A549 (cell line): Measurements from ENCODE around the gene N4BP3. TPM values are rescaled to one million over a fixed set of nuclear protein-coding genes. Genes with fewer than 3 reads are reported as not detected.

Experiments used
- ATAC-seq, 2 experiments: fragments of 200-7000 bp in 1 of 2; fragments of >200 bp in 1 of 2; cut with Nextera tagmentation in 1 of 2; cut with Tn5 transposase in 1 of 2; 3 replicates each; pipeline versions ENCODE4 v1.8.0 to v1.9.1; 2018 to 2020; ENCODE audit warnings: mild to moderate bottlenecking in 1 of 2, moderate library complexity in 1 of 2
- CTCF ChIA-PET: fragments of 300-600 bp; sonication (Branson Sonifier 250); formaldehyde crosslinking; extraction: SDS; loops from one replicate; lab custom pipeline; 2021; ENCODE audit warnings: antibody characterized with exemption, inconsistent platforms; lab: Yijun Ruan, JAX
- POLR2A ChIA-PET: fragments of 350-600 bp; formaldehyde crosslinking; extraction: SDS; loops from one replicate; lab custom pipeline; 2021; ENCODE audit warnings: antibody characterized with exemption, inconsistent platforms; lab: Yijun Ruan, JAX
- DNase-seq, 2 experiments: peaks; one replicate each; pipeline versions ENCODE4 v3.0.0 to v3.0.0-alpha.2; 2011 to 2016; ENCODE audit warnings: low read depth in 1 of 2, low spot score in 1 of 2
- FAIRE-seq: peaks from 2 replicates; lab custom pipeline; 2011; peaks lifted over from hg19 to GRCh38; lab: Jason Lieb, UNC
- H3K27ac ChIP-seq, 2 experiments: fragments of >200 bp; sonication (Bioruptor Twin); formaldehyde crosslinking; 3 replicates each; pipeline ENCODE4 v1.5.1; 2016 to 2017
- H3K4me1 ChIP-seq: fragments of >200 bp; sonication (Bioruptor Twin); formaldehyde crosslinking; 3 replicates; pipeline ENCODE4 v1.6.1; 2016
- H3K4me2 ChIP-seq: fragments of >200 bp; sonication (Bioruptor Twin); formaldehyde crosslinking; 3 replicates; pipeline ENCODE4 v1.6.1; 2016
- H3K4me3 ChIP-seq: fragments of >200 bp; sonication (Bioruptor Twin); formaldehyde crosslinking; 3 replicates; pipeline ENCODE4 v1.5.1; 2016
- H3K9me3 ChIP-seq: fragments of >200 bp; sonication (Bioruptor Twin); formaldehyde crosslinking; 3 replicates; pipeline ENCODE4 v1.6.1; 2016
- BCL3 ChIP-seq: fragments of >200 bp; sonication (Bioruptor Twin); formaldehyde crosslinking; IDR thresholded peaks from 3 replicates; pipeline ENCODE4 v1.6.1; 2016
- BHLHE40 ChIP-seq: IDR thresholded peaks from 2 replicates; pipeline ENCODE4 v1.6.1; 2012; ENCODE audit warnings: low read depth, low read length, inconsistent platforms
- E2F6 ChIP-seq: IDR thresholded peaks from 2 replicates; pipeline ENCODE4 v1.6.1; 2012; ENCODE audit warnings: low read depth, borderline replicate concordance
- ELK1 ChIP-seq: fragments of 150-350 bp; IDR thresholded peaks from 2 replicates; pipeline ENCODE4 v1.6.1; 2014; ENCODE audit warnings: low read depth, mild to moderate bottlenecking, low read length
- FOSL2 ChIP-seq, 2 experiments: fragments of 450-650 bp in 1 of 2; fragments of >200 bp in 1 of 2; sonication (Bioruptor Twin) in 1 of 2; formaldehyde crosslinking; IDR thresholded peaks; 2 replicates each; pipeline versions ENCODE4 v1.5.0 to v1.6.1; 2016 to 2020; ENCODE audit warnings: mild to moderate bottlenecking in 1 of 2, moderate library complexity in 1 of 2
- HES2 ChIP-seq: fragments of >200 bp; sonication (Bioruptor Twin); formaldehyde crosslinking; IDR thresholded peaks from 2 replicates; pipeline ENCODE4 v1.6.1; 2016
- HOXB13 ChIP-seq: fragments of 250-450 bp; sonication (Bioruptor Pico); IDR thresholded peaks from 2 replicates; pipeline ENCODE4 v1.5.0; 2020; ENCODE audit warnings: low read depth, mild to moderate bottlenecking, moderate library complexity
- HOXB5 ChIP-seq: fragments of 250-450 bp; sonication (Bioruptor Pico); IDR thresholded peaks from 2 replicates; pipeline ENCODE4 v1.5.0; 2020; ENCODE audit warnings: mild to moderate bottlenecking, moderate library complexity
- JUNB ChIP-seq: fragments of >200 bp; sonication (Bioruptor Twin); formaldehyde crosslinking; IDR thresholded peaks from 2 replicates; pipeline ENCODE4 v1.6.1; 2016
- MYC ChIP-seq: IDR thresholded peaks from 2 replicates; pipeline ENCODE4 v1.6.1; 2012; ENCODE audit warnings: mild to moderate bottlenecking, inconsistent platforms, low read length, improper control_type of control experiment, borderline replicate concordance
- NFE2L2 ChIP-seq: fragments of 150-350 bp; conservative IDR thresholded peaks from 2 replicates; pipeline ENCODE4 v1.6.1; 2014; ENCODE audit warnings: low read length
- NR3C1 ChIP-seq: fragments of >200 bp; sonication (Bioruptor Twin); formaldehyde crosslinking; IDR thresholded peaks from 3 replicates; pipeline ENCODE4 v1.6.1; 2017
- POLR2A ChIP-seq: IDR thresholded peaks from 2 replicates; pipeline ENCODE4 v1.6.1; 2012; ENCODE audit warnings: mild to moderate bottlenecking, low read length
- POLR2AphosphoS2 ChIP-seq: conservative IDR thresholded peaks from 2 replicates; pipeline ENCODE4 v1.6.1; 2012; ENCODE audit warnings: low read length, improper control_type of control experiment, inconsistent platforms
- RARB ChIP-seq: fragments of 250-450 bp; sonication (Bioruptor Pico); IDR thresholded peaks from 2 replicates; pipeline ENCODE4 v1.8.0; 2021; ENCODE audit warnings: mild to moderate bottlenecking, moderate library complexity
- REST ChIP-seq: fragments of 200-600 bp; sonication (generic); IDR thresholded peaks from 2 replicates; pipeline ENCODE4 v1.6.1; 2016; ENCODE audit warnings: antibody characterized with exemption, mild to moderate bottlenecking, moderate library complexity
- RNF2 ChIP-seq: fragments of 200-600 bp; sonication (generic); IDR thresholded peaks from 2 replicates; pipeline ENCODE4 v1.6.1; 2016; ENCODE audit warnings: low read depth, mild to moderate bottlenecking, antibody characterized with exemption, moderate library complexity, borderline replicate concordance
- SREBF2 ChIP-seq: fragments of 450-650 bp; IDR thresholded peaks from 2 replicates; pipeline ENCODE4 v1.6.1; 2014; ENCODE audit warnings: mild to moderate bottlenecking, moderate library complexity
- ZFP36 ChIP-seq: fragments of 450-650 bp; IDR thresholded peaks from 2 replicates; pipeline ENCODE4 v1.6.1; 2014; ENCODE audit warnings: borderline replicate concordance; ENCODE audit not compliant: partially characterized antibody
- ZSCAN20 ChIP-seq: fragments of 250-450 bp; sonication (Bioruptor Pico); IDR thresholded peaks from 2 replicates; pipeline ENCODE4 v1.8.0; 2022; ENCODE audit warnings: mild to moderate bottlenecking, moderate library complexity
- WGBS: methylation state at CpG from one replicate; pipeline ENCODE4 v1.1.6; 2017; ENCODE audit errors: missing lambda C conversion rate; 5-methylcytosine and 5-hydroxymethylcytosine counted together
- polyA plus RNA-seq, 4 experiments: library from polyadenylated mRNA; depleted of rRNA in 3 of 4; stranded (reverse); fragments of >200 nt; fragmentation: RNase III in 1 of 4; extraction: RNeasy Plus Mini Kit Qiagen cat#74134 plus additional on column Dnase treatment in 1 of 4; gene quantifications; 2 replicates in 3 of 4; 3 replicates in 1 of 4; pipeline ENCODE4 v1.2.3, GENCODE V29; 2011 to 2017

N4BP3 gene
- polyA plus RNA-seq, 2 of the 4 experiments (the other 2 are of a cell fraction), result 0.12 to 0.15 TPM

- TF ChIP-seq REST, result no peak
- TF ChIP-seq SREBF2, result no peak
- TF ChIP-seq RARB (CRISPR knock-in tag), result no peak
- no peak for TF ChIP-seq NFE2L2
- no peak for TF ChIP-seq MYC
Observed at GRCh38 chr5:178094345-178094744, 19.0 kb upstream of the N4BP3 start (continued).

- 84% methylated on average over 7 of the region's 7 CpGs for WGBS
- no peak for DNase-seq
- no peak for TF ChIP-seq HES2
- no peak for TF ChIP-seq ZFP36
- no peak for TF ChIP-seq HOXB13 (CRISPR knock-in tag)
- no peak for TF ChIP-seq BHLHE40
- TF ChIP-seq BCL3, result no peak
- TF ChIP-seq FOSL2 (IDR thresholded peaks at IDR 0.05), result no peak
- no peak for TF ChIP-seq FOSL2 (CRISPR knock-in tag; IDR thresholded peaks at IDR 0.05)
- Histone ChIP-seq H3K4me3 (no peak overlapping the region), H3K4me2 (no peak overlapping the region), H3K4me1 (no peaks in the 10 kb centered on the region), H3K27ac (no peak overlapping the region), H3K9me3 (0 out of 3 replicates have a peak, but pooled peaks cover 3% of the 10 kb centered on the region)
- POLR2A ChIA-PET, result no interaction called here
- FAIRE-seq, result no peak
- ATAC-seq, result no peak
- CTCF ChIA-PET, result interaction anchor here (1.8 to 2.6 kb wide), 2 partner anchors 22 kb away, joined by 5 to 11 read pairs; no protein-coding TSS in a partner anchor
Observed at GRCh38 chr5:178098685-178099084, 14.6 kb upstream of the N4BP3 start.

- TF ChIP-seq JUNB (no peak), BHLHE40 (no peak), HOXB5 (no peak), NFE2L2 (no peak), RNF2 (no peak)
- TF ChIP-seq, all 56 proteins: peak for 0
- WGBS, result 88% methylated on average over 9 of the region's 12 CpGs
- DNase-seq (no peak), FAIRE-seq (no peak), ATAC-seq (no peak)
- Histone ChIP-seq H3K4me1 (no peaks in the 10 kb centered on the region), H3K27ac (no peak overlapping the region), H3K4me3 (no peak overlapping the region), H3K4me2 (no peak overlapping the region), H3K9me3 (no peaks in the 10 kb centered on the region)
- CTCF ChIA-PET, result interaction anchor here (0.6 to 5.6 kb wide), 3 partner anchors 14 to 28 kb away, joined by 3 to 25 read pairs (median 6); no protein-coding TSS in a partner anchor
- POLR2A ChIA-PET, result no interaction called here
Observed at GRCh38 chr5:178103612-178104011, 9.7 kb upstream of the N4BP3 start.

GRCh38 chr5:178104492-178104891 is 8.8 kb upstream of the N4BP3 start:
- ChIA-PET CTCF (interaction anchor here (2.4 to 5.6 kb wide), 2 partner anchors 16 to 29 kb away, joined by 6 to 25 read pairs; no protein-coding TSS in a partner anchor), POLR2A (no interaction called here)
- FAIRE-seq, result no peak
- 59% methylated on average over 4 of the region's 5 CpGs for WGBS
- Histone ChIP-seq H3K4me2 (no peak overlapping the region), H3K4me3 (no peak overlapping the region), H3K27ac (no peak overlapping the region), H3K9me3 (no peaks in the 10 kb centered on the region), H3K4me1 (0 out of 3 replicates have a peak, but pooled peaks cover 3% of the 10 kb centered on the region)
- ATAC-seq, result no peak
- DNase-seq, result no peak
- no peak for TF ChIP-seq E2F6
- TF ChIP-seq POLR2A, result no peak
- TF ChIP-seq RNF2, result no peak
- no peak for TF ChIP-seq REST
- TF ChIP-seq ZSCAN20 (CRISPR knock-in tag), result no peak
- TF ChIP-seq POLR2AphosphoS2, result no peak
- no peak for TF ChIP-seq NR3C1
- no peak for TF ChIP-seq ELK1
- no peak for TF ChIP-seq NFE2L2
